ENCODE measurements around the gene SMIM41. TPM values are rescaled to one million over a fixed set of nuclear protein-coding genes. Genes with fewer than 3 reads are reported as not detected.

SMIM41 gene
- total RNA-seq, 2 donors from 2014 or later = not detected

DNA sequence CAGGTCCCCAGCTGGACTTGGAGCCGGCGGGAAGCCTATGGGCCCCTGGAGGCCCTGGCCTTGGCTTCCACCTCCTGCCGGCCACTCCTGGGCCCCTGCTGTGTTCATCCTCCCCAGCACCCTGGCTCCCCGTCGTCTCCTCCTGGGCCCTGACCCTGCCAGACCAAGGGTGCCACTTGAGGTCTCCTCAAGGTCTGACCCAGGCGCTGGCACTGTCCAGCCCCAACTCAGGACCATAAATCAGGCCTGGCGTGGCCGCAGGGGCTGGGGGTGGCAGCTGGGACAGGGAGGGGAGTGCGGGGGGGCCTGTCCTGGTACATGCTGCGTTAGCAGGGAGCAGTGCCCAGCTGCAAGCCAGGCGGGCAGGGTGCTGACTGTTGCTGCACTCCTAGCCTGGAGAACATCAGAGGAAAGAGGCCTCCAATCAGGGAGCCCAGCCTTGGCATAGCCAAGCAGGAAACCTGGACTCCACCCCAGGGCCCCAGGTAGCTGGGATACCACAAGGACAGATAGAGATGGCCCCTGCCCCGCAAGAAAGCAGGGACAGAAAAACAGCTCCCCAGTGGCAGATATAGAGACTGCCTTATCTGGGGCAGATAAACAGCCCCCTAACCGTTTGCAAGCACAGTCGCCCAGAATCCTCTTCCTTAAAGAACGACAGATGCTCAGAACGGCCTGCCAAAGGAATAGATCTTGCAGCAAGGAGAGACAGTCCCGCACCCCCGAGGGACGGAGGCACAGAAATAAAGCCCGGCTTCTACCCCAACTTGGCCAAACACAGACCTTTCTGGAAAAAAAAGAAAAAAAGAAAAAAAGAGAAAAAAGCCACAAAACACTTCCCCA is 16.2 kb upstream of the SMIM41 start:
- H3K4me1 Mint-ChIP-seq = no peaks in the 10 kb centered on the region
- no peaks in the 10 kb centered on the region for H3K9me3 ChIP-seq (ENCODE audit: control insufficient read depth, low read length, poor library complexity, severe bottlenecking)
- no peak overlapping the region for H3K27ac Mint-ChIP-seq
- H3K4me3 Mint-ChIP-seq = no peak overlapping the region
- no peaks in the 10 kb centered on the region for H3K27me3 Mint-ChIP-seq
- DNase-seq (no peak), ATAC-seq (no peak)
- H3K36me3 Mint-ChIP-seq (ENCODE audit: low read depth) = no peaks in the 10 kb centered on the region

DNA sequence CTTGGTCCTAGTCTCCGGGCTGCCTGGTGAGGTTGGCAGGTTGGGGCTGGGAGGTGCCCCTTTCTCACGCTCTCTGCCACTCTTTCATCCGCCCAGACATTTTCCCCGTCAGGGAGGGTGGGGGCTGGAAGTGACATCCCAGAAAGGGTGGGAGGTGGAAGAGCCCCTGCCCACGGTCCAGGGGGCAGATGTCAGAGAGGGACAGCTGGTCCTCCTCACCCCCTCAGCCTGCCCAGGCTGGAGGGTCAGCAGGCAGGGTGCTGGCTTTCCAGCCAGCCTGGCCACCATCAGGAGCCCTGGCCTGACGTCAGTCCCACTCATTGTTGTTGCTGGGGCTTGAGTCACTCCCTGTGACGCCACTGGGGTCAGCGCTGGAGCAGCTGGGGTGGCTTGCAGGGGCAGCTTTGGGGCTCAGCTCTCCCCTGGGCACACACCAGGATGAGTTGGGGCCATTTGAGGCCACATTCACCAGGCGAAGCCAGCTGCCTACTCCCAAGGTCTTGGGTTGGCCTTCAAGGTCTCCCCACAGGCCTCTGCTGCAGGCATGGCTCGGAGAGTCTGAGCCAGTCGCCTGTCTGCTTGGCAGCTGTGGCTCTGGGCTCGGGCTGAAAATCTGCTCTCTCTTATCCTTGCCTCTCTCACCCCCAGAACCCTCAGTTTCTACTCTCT is 15.4 kb upstream of the SMIM41 start:
- H3K27ac Mint-ChIP-seq = no peak overlapping the region
- no peak for ATAC-seq

DNA sequence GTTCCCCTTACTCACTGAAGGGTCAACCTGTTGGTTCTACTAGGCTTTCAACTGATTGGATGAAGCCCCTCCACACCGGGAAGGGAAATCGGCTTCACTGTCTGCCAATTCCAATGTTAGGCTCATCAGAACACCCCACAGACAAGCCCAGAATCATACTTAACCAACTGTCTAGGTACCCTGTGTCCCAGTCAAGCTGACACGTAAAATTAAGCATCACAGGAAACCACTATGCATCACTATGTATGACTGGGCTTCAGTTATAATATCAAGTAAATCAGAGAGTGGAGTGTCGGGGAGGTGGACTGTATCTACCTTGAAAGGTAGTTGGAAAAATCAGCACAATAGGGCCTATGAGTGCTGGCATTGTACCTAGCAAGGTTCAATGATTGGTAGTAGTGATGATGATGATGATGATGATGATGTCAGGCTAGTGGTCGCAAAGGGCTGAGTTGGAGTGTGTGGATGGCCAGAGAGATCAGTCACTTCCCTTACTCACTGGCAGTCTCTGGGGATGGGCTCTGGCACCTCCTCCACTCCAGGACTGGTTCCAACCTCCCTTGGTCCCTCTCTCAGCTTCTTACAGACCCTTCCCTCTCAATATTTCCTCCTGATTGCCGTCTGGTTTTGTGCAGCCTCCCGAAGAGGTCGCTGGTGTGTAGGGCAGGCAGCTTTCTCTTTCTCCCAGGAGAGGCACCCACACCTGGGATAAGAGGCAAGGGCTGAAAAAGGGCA is 13.0 kb upstream of the SMIM41 start:
- no peak for ATAC-seq
- peaks cover 19% of the 10 kb centered on the region for H3K4me1 Mint-ChIP-seq
- no peaks in the 10 kb centered on the region for H3K27me3 Mint-ChIP-seq
- no peaks in the 10 kb centered on the region for H3K36me3 Mint-ChIP-seq (ENCODE audit: low read depth)
- peak overlapping the region; percentile 16 for H3K27ac Mint-ChIP-seq
- no peak overlapping the region for H3K4me3 Mint-ChIP-seq
- no peaks in the 10 kb centered on the region for H3K9me3 ChIP-seq (ENCODE audit: control insufficient read depth, low read length, poor library complexity, severe bottlenecking)
- no peak for DNase-seq

More for the DNA sequence above, 15.4 kb upstream of the SMIM41 start:
- H3K4me3 Mint-ChIP-seq = no peak overlapping the region
- no peaks in the 10 kb centered on the region for H3K27me3 Mint-ChIP-seq
- H3K9me3 ChIP-seq (ENCODE audit: control insufficient read depth, low read length, poor library complexity, severe bottlenecking) = no peaks in the 10 kb centered on the region
- peaks cover 2% of the 10 kb centered on the region for H3K4me1 Mint-ChIP-seq
- no peaks in the 10 kb centered on the region for H3K36me3 Mint-ChIP-seq (ENCODE audit: low read depth)
- DNase-seq = no peak

DNA sequence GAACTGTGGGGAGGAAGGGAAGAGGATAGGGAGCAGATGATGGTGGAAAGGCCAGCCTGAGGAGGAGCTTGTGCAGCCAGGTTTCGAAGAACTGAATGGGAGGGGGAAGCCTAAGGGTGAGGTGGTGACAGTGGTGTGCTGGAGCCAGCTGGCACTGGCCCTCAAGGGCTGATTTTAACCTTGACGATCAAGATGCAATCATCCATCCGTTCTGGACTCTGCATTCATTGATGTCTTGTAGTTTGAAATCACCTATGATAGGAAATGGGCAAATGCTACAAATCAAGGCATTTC is 12.5 kb upstream of the SMIM41 start:
- Mint-ChIP-seq H3K36me3 (ENCODE audit: low read depth) (no peaks in the 10 kb centered on the region), H3K27me3 (no peaks in the 10 kb centered on the region), H3K4me1 (peaks cover 22% of the 10 kb centered on the region), H3K4me3 (no peak overlapping the region), H3K27ac (peak overlapping the region; percentile 16)
- no peaks in the 10 kb centered on the region for H3K9me3 ChIP-seq (ENCODE audit: control insufficient read depth, low read length, poor library complexity, severe bottlenecking)
- DNase-seq (no peak), ATAC-seq (no peak)

DNA sequence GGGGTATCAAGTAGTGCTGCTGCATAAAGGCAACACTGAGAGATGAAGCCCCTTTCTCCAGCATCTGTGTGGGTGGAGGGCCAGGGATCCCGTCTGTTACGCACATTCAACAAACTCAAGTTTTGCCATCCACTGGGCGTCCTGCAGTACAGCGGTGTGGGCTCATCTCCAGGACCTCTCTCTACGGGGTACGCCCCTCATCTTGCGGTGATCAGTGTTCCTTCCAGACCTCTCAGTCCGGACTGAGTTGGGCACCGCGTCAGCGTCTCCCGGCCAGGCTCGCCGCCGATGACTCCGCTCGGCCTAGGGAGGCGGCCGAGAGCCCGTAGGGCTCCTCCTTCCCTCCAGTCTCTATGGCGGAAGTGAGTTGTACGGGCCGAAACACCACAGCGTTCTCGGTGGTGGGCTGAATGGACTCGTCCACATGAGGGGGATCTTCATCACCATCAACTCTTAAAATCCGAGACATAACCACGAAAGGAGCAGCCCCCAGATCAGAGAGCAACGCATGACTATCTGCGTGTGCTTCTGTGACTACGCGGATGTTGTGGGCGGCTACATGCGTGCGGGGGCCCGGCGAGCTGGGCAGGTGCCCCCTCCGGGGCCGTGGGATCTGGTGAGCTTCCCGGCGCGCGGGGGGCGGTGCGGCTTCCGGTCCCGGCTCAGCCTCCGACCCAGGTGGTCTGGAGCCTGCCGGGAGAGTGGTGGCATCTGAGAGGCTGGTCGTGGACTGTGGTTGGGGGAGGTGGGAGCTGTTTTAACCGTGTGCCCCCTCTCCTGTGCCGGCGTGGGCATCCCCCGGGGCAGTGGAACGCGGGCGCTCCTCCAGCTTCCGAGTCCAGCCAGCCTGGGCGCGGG is 9.9 kb upstream of the SMIM41 start, which contains the start of gene ATG101:
Gene ATG101, plus strand, starts transcription at position 652 of the 858 bp plus-strand sequence. CDS start 3,673 bp downstream, outside the sequence.
- Mint-ChIP-seq H3K27me3 (no peaks in the 10 kb centered on the region), H3K27ac (peak within 1 kb of the TSS; percentile 96), H3K36me3 (ENCODE audit: low read depth) (peaks cover 2% of the 10 kb centered on the region), H3K4me3 (peak within 1 kb of the TSS; percentile 97), H3K4me1 (peaks cover 38% of the 10 kb centered on the region)
- DNase-seq (peak; percentile 74 to 78 (median 74)), ATAC-seq (peak; percentile 96)
- H3K9me3 ChIP-seq (ENCODE audit: control insufficient read depth, low read length, poor library complexity, severe bottlenecking) = no peaks in the 10 kb centered on the region

DNA sequence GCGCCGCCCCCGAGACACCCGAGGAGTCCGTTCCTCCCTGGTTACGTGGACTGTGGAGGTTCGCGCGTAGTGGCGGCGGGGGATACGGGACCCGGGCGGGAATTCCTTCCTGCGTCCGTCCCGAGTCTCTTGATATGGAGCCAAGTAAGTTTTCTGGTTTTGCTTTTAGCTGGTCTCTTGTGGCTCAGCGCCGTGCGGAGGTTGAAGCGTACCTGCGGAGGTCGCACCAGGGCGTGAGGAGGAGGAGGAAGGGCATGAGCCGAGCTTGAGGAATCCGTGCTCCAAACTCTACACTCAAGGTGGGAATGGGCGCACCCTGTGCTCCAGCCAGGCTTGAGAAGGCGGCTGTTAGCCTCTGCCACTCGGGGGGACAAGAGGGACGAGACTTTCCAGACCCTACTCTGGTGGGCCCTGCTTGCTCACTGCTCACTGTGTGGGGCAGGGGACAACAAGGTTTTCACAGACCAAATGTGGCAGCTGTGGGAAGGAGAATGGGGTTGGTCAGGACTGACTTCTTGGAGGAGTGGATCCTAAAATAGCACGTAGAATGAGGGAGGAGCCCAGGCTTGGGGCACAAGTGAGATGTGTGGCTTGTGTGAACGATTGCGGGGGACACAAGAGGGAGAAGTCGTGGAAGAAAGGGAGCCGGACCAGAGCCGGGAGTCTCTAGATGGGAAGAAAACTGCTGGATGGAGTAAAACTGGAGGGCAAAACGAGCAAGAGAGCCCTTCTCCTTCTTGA is 9.1 kb upstream of the SMIM41 start:
- DNase-seq = no peak

DNA sequence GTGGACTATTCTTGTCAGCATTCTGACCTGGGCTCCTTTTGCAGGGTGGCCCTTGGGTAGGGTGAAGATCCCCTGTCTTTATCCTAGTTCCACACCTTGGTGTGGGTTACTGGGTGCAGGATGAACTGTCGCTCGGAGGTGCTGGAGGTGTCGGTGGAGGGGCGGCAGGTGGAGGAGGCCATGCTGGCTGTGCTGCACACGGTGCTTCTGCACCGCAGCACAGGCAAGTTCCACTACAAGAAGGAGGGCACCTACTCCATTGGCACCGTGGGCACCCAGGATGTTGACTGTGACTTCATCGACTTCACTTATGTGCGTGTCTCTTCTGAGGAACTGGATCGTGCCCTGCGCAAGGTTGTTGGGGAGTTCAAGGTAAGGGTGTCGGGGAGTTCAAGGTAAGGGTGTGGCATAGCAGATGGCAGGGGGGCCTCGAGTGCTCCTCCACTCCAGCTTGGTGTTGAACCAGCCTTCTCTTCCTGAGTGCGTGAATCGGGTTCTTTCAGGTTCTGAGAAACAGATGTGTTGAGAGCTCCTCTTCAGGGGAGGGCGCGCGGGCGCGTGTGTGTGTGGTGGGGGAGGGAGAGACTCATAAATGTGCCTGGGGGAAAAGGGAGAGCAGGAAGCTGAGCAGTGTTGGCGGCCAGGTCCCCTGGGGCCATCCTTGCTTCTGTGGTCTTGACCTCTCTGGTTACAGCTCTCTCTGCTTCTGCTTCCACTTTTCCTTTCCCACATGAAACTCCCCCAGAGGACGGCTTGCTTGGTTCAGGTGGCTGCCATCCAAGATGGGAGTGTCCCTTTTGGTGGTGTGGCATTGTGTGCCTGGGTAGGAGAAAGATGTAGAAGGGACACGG is 5.7 kb upstream of the SMIM41 start:
- H3K27me3 Mint-ChIP-seq = no peaks in the 10 kb centered on the region
- DNase-seq (no peak), ATAC-seq (no peak)
- peak overlapping the region; percentile 32 for H3K27ac Mint-ChIP-seq
- H3K9me3 ChIP-seq (ENCODE audit: control insufficient read depth, low read length, poor library complexity, severe bottlenecking) = no peaks in the 10 kb centered on the region
- H3K36me3 Mint-ChIP-seq (ENCODE audit: low read depth) = peaks cover 5% of the 10 kb centered on the region
- H3K4me3 Mint-ChIP-seq = peak overlapping the region; percentile 15
- peaks cover 41% of the 10 kb centered on the region for H3K4me1 Mint-ChIP-seq

More for the DNA sequence above, 9.1 kb upstream of the SMIM41 start:
- ATAC-seq = no peak
- H3K4me1 Mint-ChIP-seq = peaks cover 38% of the 10 kb centered on the region
- H3K9me3 ChIP-seq (ENCODE audit: control insufficient read depth, low read length, poor library complexity, severe bottlenecking) = no peaks in the 10 kb centered on the region
- no peaks in the 10 kb centered on the region for H3K27me3 Mint-ChIP-seq
- H3K36me3 Mint-ChIP-seq (ENCODE audit: low read depth) = peaks cover 2% of the 10 kb centered on the region
- peak overlapping the region; percentile 96 for H3K27ac Mint-ChIP-seq
- peak overlapping the region; percentile 97 for H3K4me3 Mint-ChIP-seq

DNA sequence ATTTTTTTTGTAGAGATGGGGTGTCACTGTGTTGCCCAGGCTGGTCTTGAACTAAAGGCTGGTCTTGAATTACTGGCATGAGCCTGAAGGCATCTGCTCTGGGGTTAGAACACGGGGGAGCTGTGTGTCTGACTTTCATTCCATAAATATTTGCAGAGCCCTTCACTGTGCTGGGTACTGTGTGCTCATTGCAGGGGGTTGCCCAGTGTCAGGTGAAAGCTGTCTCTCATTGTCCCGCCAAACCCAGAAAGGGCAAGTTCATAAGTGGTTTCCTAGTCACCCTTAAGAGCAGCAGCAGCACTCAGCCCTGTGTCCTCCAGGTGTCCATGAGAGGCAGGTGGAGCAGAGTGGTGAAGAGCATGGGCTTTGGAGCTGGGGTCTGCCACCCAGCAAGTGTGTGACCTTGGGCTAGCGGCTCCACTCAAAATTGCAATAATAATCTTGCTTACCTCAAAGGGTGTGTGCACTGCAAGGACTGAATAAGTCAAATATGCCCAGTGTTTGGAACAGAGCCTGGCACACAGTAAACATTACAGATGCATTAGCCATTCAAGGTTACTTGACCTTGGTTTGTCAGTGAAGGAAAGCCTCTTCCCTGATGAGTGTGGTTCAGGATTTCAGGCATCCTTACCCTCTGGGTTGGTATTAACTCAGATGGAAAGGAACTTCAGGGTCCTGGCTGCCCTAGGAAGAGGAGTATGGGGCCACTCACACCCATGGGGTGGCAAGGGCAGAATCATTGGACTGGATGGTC is 4.4 kb upstream of the SMIM41 start:
- H3K9me3 ChIP-seq (ENCODE audit: control insufficient read depth, low read length, poor library complexity, severe bottlenecking) = no peaks in the 10 kb centered on the region
- Mint-ChIP-seq H3K27me3 (no peaks in the 10 kb centered on the region), H3K36me3 (ENCODE audit: low read depth) (peaks cover 5% of the 10 kb centered on the region), H3K4me3 (no peak overlapping the region), H3K27ac (no peak overlapping the region), H3K4me1 (peaks cover 33% of the 10 kb centered on the region)
- ATAC-seq (no peak), DNase-seq (no peak)

DNA sequence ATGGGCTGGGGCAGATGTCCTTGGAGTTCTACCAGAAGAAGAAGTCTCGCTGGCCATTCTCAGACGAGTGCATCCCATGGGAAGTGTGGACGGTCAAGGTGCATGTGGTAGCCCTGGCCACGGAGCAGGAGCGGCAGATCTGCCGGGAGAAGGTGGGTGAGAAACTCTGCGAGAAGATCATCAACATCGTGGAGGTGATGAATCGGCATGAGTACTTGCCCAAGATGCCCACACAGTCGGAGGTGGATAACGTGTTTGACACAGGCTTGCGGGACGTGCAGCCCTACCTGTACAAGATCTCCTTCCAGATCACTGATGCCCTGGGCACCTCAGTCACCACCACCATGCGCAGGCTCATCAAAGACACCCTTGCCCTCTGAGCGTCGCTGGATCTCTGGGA is 2.7 kb upstream of the SMIM41 start:
- H3K9me3 ChIP-seq (ENCODE audit: control insufficient read depth, low read length, poor library complexity, severe bottlenecking) = no peaks in the 10 kb centered on the region
- Mint-ChIP-seq H3K4me1 (peaks cover 25% of the 10 kb centered on the region), H3K27me3 (no peaks in the 10 kb centered on the region), H3K27ac (no peak overlapping the region), H3K4me3 (no peak overlapping the region), H3K36me3 (ENCODE audit: low read depth) (peaks cover 5% of the 10 kb centered on the region)
- ATAC-seq = no peak
- DNase-seq = no peak

DNA sequence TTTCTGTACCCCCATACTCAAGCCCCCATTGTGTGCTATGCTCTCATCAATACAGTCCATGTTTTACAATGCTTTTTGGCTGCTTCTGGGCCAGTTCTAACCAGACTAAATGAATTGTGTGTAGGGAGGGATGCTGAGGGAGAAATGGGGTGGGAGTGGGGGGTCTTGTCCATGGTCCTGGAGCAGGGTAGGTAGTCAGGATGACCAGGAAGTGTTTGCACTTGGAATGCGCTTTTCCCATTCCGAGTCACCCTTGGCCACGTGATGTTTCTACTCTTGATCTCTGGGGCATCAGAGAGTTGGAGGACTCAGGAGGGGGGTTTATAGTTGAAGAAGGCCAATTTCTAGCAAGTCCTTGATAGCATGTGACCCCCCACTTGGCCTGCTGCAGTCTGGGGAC is 1.2 kb upstream of the SMIM41 start:
- ATAC-seq = no peak
- no peaks in the 10 kb centered on the region for H3K9me3 ChIP-seq (ENCODE audit: control insufficient read depth, low read length, poor library complexity, severe bottlenecking)
- Mint-ChIP-seq H3K27ac (no peak overlapping the region), H3K4me3 (no peak overlapping the region), H3K36me3 (ENCODE audit: low read depth) (peaks cover 5% of the 10 kb centered on the region), H3K27me3 (no peaks in the 10 kb centered on the region), H3K4me1 (peaks cover 19% of the 10 kb centered on the region)
- no peak for DNase-seq

Data from T-helper 17 cell (primary cell).